K562 (cell line): ENCODE results near the gene LLGL2. TPM values are rescaled to one million over a fixed set of nuclear protein-coding genes. Genes with fewer than 3 reads are reported as not detected.

Experiments used
- ATAC-seq: fragments of 200-7000 bp; cut with Tn5 transposase; 3 replicates; pipeline ENCODE4 v1.9.1; 2020; ENCODE audit warnings: moderate library complexity
- BruUV-seq: library from RNA; stranded (reverse); fragments of 400-500 nt; replicated peaks from 2 replicates; lab custom pipeline; 2021; lab: Mats Ljungman, UMichigan
- CTCF ChIA-PET: fragments of 300-600 bp; formaldehyde crosslinking; extraction: SDS; loops from one replicate; lab custom pipeline; 2021; ENCODE audit warnings: low intra/inter-chr PET ratio; lab: Yijun Ruan, JAX
- POLR2A ChIA-PET: fragments of 300-600, 350-650 bp; sonication (Branson Sonifier 250); formaldehyde crosslinking; extraction: SDS; loops from one replicate; lab custom pipeline; 2021; ENCODE audit warnings: antibody characterized with exemption, inconsistent platforms; lab: Yijun Ruan, JAX
- DNase-seq, 4 experiments: peaks; one replicate each; pipeline versions ENCODE4 v3.0.0 to v3.0.0-alpha.2; 2011 to 2018; ENCODE audit warnings: low spot score in 3 of 4, mixed read lengths in 3 of 4; ENCODE audit errors: extremely low read depth in 1 of 4
- FAIRE-seq: peaks from 2 replicates; lab custom pipeline; 2011; peaks lifted over from hg19 to GRCh38; lab: Jason Lieb, UNC
- H2AFZ ChIP-seq: 2 replicates; pipeline ENCODE4 v1.6.0; 2011; ENCODE audit warnings: low read depth, low read length, control low read depth, inconsistent platforms
- H3K27ac ChIP-seq: fragments of 200-600 bp; 3 replicates; pipeline ENCODE4 v1.8.0; 2011; ENCODE audit warnings: low read depth, mild to moderate bottlenecking, control low read depth, inconsistent platforms, low read length, moderate library complexity, mixed read lengths; ENCODE audit errors: extremely low read depth
- H3K27me3 ChIP-seq, 2 experiments: fragments of 300-600 bp in 1 of 2; 2 replicates in 1 of 2; 3 replicates in 1 of 2; pipeline versions ENCODE4 v1.6.0 to v1.8.0; 2011; ENCODE audit warnings: inconsistent platforms in 2 of 2, low read length in 2 of 2, mild to moderate bottlenecking in 1 of 2, mixed read lengths in 1 of 2, moderate library complexity in 1 of 2; ENCODE audit not compliant: control insufficient read depth in 2 of 2, insufficient read depth in 2 of 2
- H3K36me3 ChIP-seq: fragments of 300-600 bp; 3 replicates; pipeline ENCODE4 v1.8.0; 2011; ENCODE audit warnings: mild to moderate bottlenecking, low read length, inconsistent platforms; ENCODE audit not compliant: control insufficient read depth, insufficient read depth
- H3K4me1 ChIP-seq, 2 experiments: fragments of 200-600 bp in 1 of 2; replicated peaks in 1 of 2; 2 replicates in 1 of 2; 3 replicates in 1 of 2; pipeline versions ENCODE4 v1.5.1 to v1.8.0; 2011; ENCODE audit warnings: inconsistent platforms in 2 of 2, low read length in 2 of 2, mild to moderate bottlenecking in 1 of 2, mixed read lengths in 1 of 2, moderate library complexity in 1 of 2; ENCODE audit not compliant: control insufficient read depth in 2 of 2, insufficient read depth in 2 of 2
- H3K4me2 ChIP-seq: 2 replicates; pipeline ENCODE4 v1.6.1; 2011; ENCODE audit warnings: low read length, control low read depth, inconsistent platforms, mixed read lengths; ENCODE audit not compliant: insufficient read depth
- H3K4me3 ChIP-seq: fragments of 200-600 bp; sonication (generic), shearing (Covaris generic); 2 replicates; pipeline ENCODE4 v1.5.1; 2016; ENCODE audit warnings: control low read depth, inconsistent platforms
- H3K79me2 ChIP-seq: fragments of 200-600 bp; 3 replicates; pipeline ENCODE4 v1.8.0; 2011; ENCODE audit warnings: low read length, inconsistent platforms; ENCODE audit not compliant: control insufficient read depth, insufficient read depth
- H3K9ac ChIP-seq, 2 experiments: 2 replicates each; pipeline versions ENCODE4 v1.6.0 to v1.6.1; 2011; ENCODE audit warnings: low read depth in 2 of 2, low read length in 2 of 2, control low read depth in 1 of 2, inconsistent platforms in 1 of 2, mild to moderate bottlenecking in 1 of 2, mixed read lengths in 1 of 2; ENCODE audit not compliant: insufficient read depth in 1 of 2
- H3K9me1 ChIP-seq: one replicate; pipeline ENCODE4 v1.6.0; 2011; ENCODE audit warnings: inconsistent platforms, mild to moderate bottlenecking, low read length, moderate library complexity; ENCODE audit not compliant: control insufficient read depth, insufficient read depth
- H3K9me3 ChIP-seq: replicated peaks from 2 replicates; pipeline ENCODE4 v1.5.1; 2011; ENCODE audit warnings: low read depth, low read length, inconsistent platforms; ENCODE audit not compliant: control insufficient read depth, insufficient read depth
- H4K20me1 ChIP-seq: replicated peaks from 2 replicates; pipeline ENCODE4 v1.6.1; 2011; ENCODE audit warnings: low read length, inconsistent platforms, mixed read lengths; ENCODE audit not compliant: control insufficient read depth, insufficient read depth
- BRCA1 ChIP-seq, 2 experiments: fragments of 450-650 bp in 1 of 2; sonication (generic) in 1 of 2; formaldehyde crosslinking in 1 of 2; IDR thresholded peaks; 2 replicates each; pipeline versions ENCODE4 v1.5.0 to v1.6.1; 2017 to 2020; ENCODE audit warnings: mild to moderate bottlenecking in 1 of 2, missing genetic modification reagents in 1 of 2
- BRF1 ChIP-seq: IDR thresholded peaks from 3 replicates; pipeline ENCODE4 v1.6.1; 2011; ENCODE audit warnings: borderline replicate concordance, mild to moderate bottlenecking; ENCODE audit not compliant: insufficient read length; ENCODE audit errors: extremely low read depth
- CHD2 ChIP-seq: IDR thresholded peaks from 2 replicates; pipeline ENCODE4 v1.6.1; 2011; ENCODE audit warnings: low read depth, low read length
- EWSR1 ChIP-seq: fragments of 450-650 bp; IDR thresholded peaks from 2 replicates; pipeline ENCODE4 v1.6.1; 2018; ENCODE audit warnings: borderline replicate concordance, mild to moderate bottlenecking, low read depth, moderate library complexity; ENCODE audit not compliant: partially characterized antibody
- FOXP4 ChIP-seq: sonication (generic); formaldehyde crosslinking; IDR thresholded peaks from 2 replicates; pipeline ENCODE4 v1.8.0; 2022; ENCODE audit warnings: mild to moderate bottlenecking, missing genetic modification reagents, borderline replicate concordance
- HDAC2 ChIP-seq: fragments of 450-650 bp; IDR thresholded peaks from 2 replicates; pipeline ENCODE4 v1.6.1; 2016; ENCODE audit warnings: mild to moderate bottlenecking
- HMG20A ChIP-seq: fragments of 450-650 bp; formaldehyde crosslinking; conservative IDR thresholded peaks from 2 replicates; pipeline ENCODE4 v1.4.0; 2020; ENCODE audit warnings: mild to moderate bottlenecking, mixed read lengths
- HNRNPH1 ChIP-seq: fragments of 200-400 bp; formaldehyde crosslinking; optimal IDR thresholded peaks from 2 replicates; pipeline ENCODE3; 2017; ENCODE audit warnings: low read depth, mild to moderate bottlenecking, low read length, moderate library complexity
- KDM2B ChIP-seq: fragments of 250-450 bp; sonication (Bioruptor Pico); IDR thresholded peaks from 2 replicates; pipeline ENCODE4 v1.8.0; 2021; ENCODE audit warnings: mild to moderate bottlenecking, moderate library complexity
- MCM7 ChIP-seq, 2 experiments: fragments of 450-650 bp; IDR thresholded peaks; 2 replicates each; pipeline ENCODE4 v1.6.1; 2016 to 2018
- RCOR1 ChIP-seq, 2 experiments: IDR thresholded peaks; 2 replicates each; pipeline ENCODE4 v1.6.1; 2012; ENCODE audit warnings: low read depth in 2 of 2, low read length in 2 of 2, borderline replicate concordance in 1 of 2, improper control_type of control experiment in 1 of 2
- RFX5 ChIP-seq: IDR thresholded peaks from 2 replicates; pipeline ENCODE4 v1.6.1; 2011; ENCODE audit warnings: low read depth, mild to moderate bottlenecking, improper control_type of control experiment, low read length
- TRIM24 ChIP-seq, 2 experiments: fragments of 450-650 bp; IDR thresholded peaks; 2 replicates each; pipeline ENCODE4 v1.6.1; 2016
- ZFP36 ChIP-seq: fragments of 150-350 bp; IDR thresholded peaks from 2 replicates; pipeline ENCODE4 v1.6.1; 2018; ENCODE audit warnings: low read length, low read depth; ENCODE audit not compliant: partially characterized antibody
- ZFP91 ChIP-seq: sonication (generic); formaldehyde crosslinking; IDR thresholded peaks from 2 replicates; pipeline ENCODE4 v1.8.0; 2022; ENCODE audit warnings: mild to moderate bottlenecking, missing genetic modification reagents
- ZNF445 ChIP-seq: fragments of 250-450 bp; sonication (Bioruptor Pico); IDR thresholded peaks from 2 replicates; pipeline ENCODE4 v1.4.0; 2020; ENCODE audit warnings: low read depth, mild to moderate bottlenecking, moderate library complexity
- WGBS: fragments of 100-300 bp; shearing (Covaris generic); methylation state at CpG from one replicate; pipeline ENCODE4 v1.1.6; 2016; ENCODE audit warnings: low coverage, mixed read lengths; ENCODE audit not compliant: insufficient coverage; ENCODE audit errors: missing lambda C conversion rate; 5-methylcytosine and 5-hydroxymethylcytosine counted together
- in situ Hi-C: fragments of 300-500 bp; cut with MboI; formaldehyde crosslinking; loops from 4 replicates; pipeline ENCODE4 v1.15.0; 2018; ENCODE audit warnings: inconsistent platforms, mixed read lengths
- intact Hi-C: fragments of 100-400 bp; cut with micrococcal nuclease; formaldehyde crosslinking; loops from 2 replicates; pipeline ENCODE4 v1.14.2; 2022
- polyA plus RNA-seq, 8 experiments: library from polyadenylated mRNA; depleted of rRNA in 4 of 8; stranded (reverse) in 5 of 8; unstranded in 3 of 8; fragments of >200 nt; fragmentation: Nextera tagmentation in 2 of 8; fragmentation: Illumina TruSeq in 1 of 8; extraction: Ambion mirVana in 2 of 8; extraction: Trizol in 1 of 8; gene quantifications; 2 replicates each; pipeline versions ENCODE4 v1.2.1 to v1.2.3, GENCODE V29; 2011 to 2014; ENCODE audit warnings: inconsistent platforms in 1 of 8, missing spikeins in 1 of 8
- total RNA-seq, 7 experiments: library from RNA; depleted of rRNA in 6 of 7; stranded (reverse); fragments of >200 nt in 6 of 7; fragmentation: Illumina TruSeq in 2 of 7; extraction: Trizol in 2 of 7; gene quantifications; 2 replicates each; pipeline versions ENCODE4 v1.2.1 to v1.2.3, GENCODE V29; 2011 to 2021; ENCODE audit warnings: low replicate concordance in 1 of 7
- TF ChIP-seq, protein P1 (sequence below), 2 experiments: fragments of 450-650 bp; conservative IDR thresholded peaks; 2 replicates each; pipeline ENCODE4 v1.6.1; 2017; ENCODE audit warnings: mild to moderate bottlenecking in 2 of 2, moderate library complexity in 2 of 2

Gene LLGL2
- total and polyA plus RNA-seq, 9 of the 15 experiments (the other 6 are each of a cell fraction or from before 2014, with no cell fraction given), result 0.32 to 24.4 (median 10.2) TPM

DNA sequence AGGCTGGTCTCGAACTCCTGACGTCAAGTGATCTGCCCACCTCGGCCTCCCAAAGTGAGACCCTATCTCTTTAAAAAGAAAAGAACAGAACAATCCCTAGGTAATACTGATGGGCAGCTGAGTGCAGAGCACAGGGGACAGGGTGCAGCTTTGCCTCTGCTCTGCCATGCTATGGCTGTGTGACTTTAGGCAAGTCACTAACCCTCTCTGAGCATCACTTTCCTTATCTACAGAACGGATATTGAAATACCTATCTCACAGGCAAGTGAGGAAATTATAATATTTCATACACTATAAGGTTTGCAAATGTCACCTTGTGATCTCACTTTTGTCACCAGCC is 14.3 kb upstream of the LLGL2 start:
- H3K27ac ChIP-seq, result no peak overlapping the region
- no peaks in the 10 kb centered on the region for H3K9me3 ChIP-seq
- intact Hi-C loops, result no loop called here
- ChIA-PET CTCF (no interaction called here), POLR2A (interaction anchor here (2.2 kb wide), 1 partner anchor 8 kb away, joined by 9 read pairs; no protein-coding TSS in a partner anchor)
- H3K36me3 ChIP-seq, result peaks cover 5% of the 10 kb centered on the region; the same call in 1 of the 3 replicates
- no peak for FAIRE-seq
- H3K27me3 ChIP-seq, result no peaks in the 10 kb centered on the region
- no peak overlapping the region for H2AFZ ChIP-seq
- peaks cover 18 to 79% of the 10 kb centered on the region in 2 experiments for H3K4me1 ChIP-seq
- no peaks in the 10 kb centered on the region; the same call in 2 of the 3 replicates for H3K79me2 ChIP-seq
- peak overlapping the region in 1 of 2 experiments; percentile 87; a peak in 2 of 4 replicates for H3K9ac ChIP-seq
- 67% methylated on average over 2 of the region's 4 CpGs for WGBS
- no peak for DNase-seq
- no peak overlapping the region for H3K4me2 ChIP-seq
- ATAC-seq, result no peak
- no TSS peak for BruUV-seq
- H4K20me1 ChIP-seq, result peaks cover 11% of the 10 kb centered on the region
- in situ Hi-C loops, result no loop called here
- H3K4me3 ChIP-seq, result no peak overlapping the region
- no peaks in the 10 kb centered on the region for H3K9me1 ChIP-seq
- TF ChIP-seq ZFP91 (CRISPR knock-in tag) (no peak), ZNF445 (CRISPR knock-in tag) (no peak), KDM2B (CRISPR knock-in tag) (no peak), BRF1 (no peak), BRCA1 (IDR thresholded peaks at IDR 0.05) (no peak), BRCA1 (CRISPR knock-in tag; IDR thresholded peaks at IDR 0.05) (no peak), RCOR1 (IDR thresholded peaks at IDR 0.05; ENCODE audit: borderline replicate concordance in 1 of 2, low read depth in 2 of 2, low read length in 2 of 2) (peak in 1 of 2 experiments; percentile 46; a peak in 2 of 4 replicates), TRIM24 (IDR thresholded peaks at IDR 0.05) (no peak), HNRNPH1 (no peak), MCM7 (IDR thresholded peaks at IDR 0.05) (no peak), HMG20A (CRISPR knock-in tag) (no peak), CHD2 (no peak), ZFP36 (peak; percentile 86), RFX5 (no peak), EWSR1 (no peak), HDAC2 (peak; percentile 84), FOXP4 (CRISPR knock-in tag) (no peak)
- TF ChIP-seq, protein P1, sequence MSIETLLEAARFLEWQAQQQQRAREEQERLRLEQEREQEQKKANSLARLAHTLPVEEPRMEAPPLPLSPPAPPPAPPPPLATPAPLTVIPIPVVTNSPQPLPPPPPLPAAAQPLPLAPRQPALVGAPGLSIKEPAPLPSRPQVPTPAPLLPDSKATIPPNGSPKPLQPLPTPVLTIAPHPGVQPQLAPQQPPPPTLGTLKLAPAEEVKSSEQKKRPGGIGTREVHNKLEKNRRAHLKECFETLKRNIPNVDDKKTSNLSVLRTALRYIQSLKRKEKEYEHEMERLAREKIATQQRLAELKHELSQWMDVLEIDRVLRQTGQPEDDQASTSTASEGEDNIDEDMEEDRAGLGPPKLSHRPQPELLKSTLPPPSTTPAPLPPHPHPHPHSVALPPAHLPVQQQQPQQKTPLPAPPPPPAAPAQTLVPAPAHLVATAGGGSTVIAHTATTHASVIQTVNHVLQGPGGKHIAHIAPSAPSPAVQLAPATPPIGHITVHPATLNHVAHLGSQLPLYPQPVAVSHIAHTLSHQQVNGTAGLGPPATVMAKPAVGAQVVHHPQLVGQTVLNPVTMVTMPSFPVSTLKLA (conservative IDR thresholded peaks at IDR 0.05), result no peak
